ENCODE results near the gene MYADML2.

DNA sequence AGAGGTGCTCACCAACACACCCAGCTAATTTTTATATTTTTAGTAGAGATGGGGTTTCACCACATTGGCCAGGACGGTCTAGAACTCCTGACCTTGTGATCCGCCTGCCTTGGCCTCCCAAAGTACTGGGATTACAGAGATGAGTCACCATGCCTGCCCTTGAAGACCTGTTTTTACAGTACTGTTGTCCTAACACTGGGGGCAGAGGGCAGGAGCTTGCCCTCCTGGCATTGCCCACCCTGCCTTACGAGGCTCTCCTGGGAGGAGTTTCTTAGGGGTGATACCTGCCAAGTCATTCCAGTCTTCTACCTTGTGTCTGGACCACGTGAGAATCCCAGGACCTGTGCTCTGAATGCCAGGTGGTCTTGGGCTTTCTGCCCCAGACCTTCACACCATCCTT is 33.1 kb upstream of the MYADML2 start:
- TF ChIP-seq ZNF274 (IDR thresholded peaks at IDR 0.05; ENCODE audit: low read depth, low read length) (no peak), YY1 (IDR thresholded peaks at IDR 0.05; ENCODE audit: insufficient read depth, insufficient read length) (no peak), SUZ12 (IDR thresholded peaks at IDR 0.05; ENCODE audit: extremely low read depth, insufficient read depth, insufficient read length) (no peak)
